Astrocyte of the cerebellum (primary cell): ENCODE data around the gene SGMS1.

Experiments used
- DNase-seq: peaks from one replicate; pipeline ENCODE4 v3.0.0-alpha.2; 2011; ENCODE audit warnings: low read depth
- H3K4me3 ChIP-seq: 2 replicates; pipeline ENCODE4 v1.5.1; 2011; ENCODE audit warnings: mild to moderate bottlenecking, low read depth, low read length, moderate library complexity
- in situ Hi-C: cut with HindIII; loops from 2 replicates; pipeline ENCODE4 v1.10.0; 2017; ENCODE audit warnings: low sequenced_read_pairs
- TF ChIP-seq, protein P1 (sequence below): IDR thresholded peaks from 2 replicates; pipeline ENCODE4 v1.5.1; 2012; ENCODE audit warnings: low read length, low read depth, moderate library complexity, mild to moderate bottlenecking; ENCODE audit errors: missing control alignments

Gene SGMS1

GRCh38 chr10:50416881-50417280 is 206.9 kb downstream of the SGMS1 start:
- DNase-seq: no peak
- TF ChIP-seq, protein P1, sequence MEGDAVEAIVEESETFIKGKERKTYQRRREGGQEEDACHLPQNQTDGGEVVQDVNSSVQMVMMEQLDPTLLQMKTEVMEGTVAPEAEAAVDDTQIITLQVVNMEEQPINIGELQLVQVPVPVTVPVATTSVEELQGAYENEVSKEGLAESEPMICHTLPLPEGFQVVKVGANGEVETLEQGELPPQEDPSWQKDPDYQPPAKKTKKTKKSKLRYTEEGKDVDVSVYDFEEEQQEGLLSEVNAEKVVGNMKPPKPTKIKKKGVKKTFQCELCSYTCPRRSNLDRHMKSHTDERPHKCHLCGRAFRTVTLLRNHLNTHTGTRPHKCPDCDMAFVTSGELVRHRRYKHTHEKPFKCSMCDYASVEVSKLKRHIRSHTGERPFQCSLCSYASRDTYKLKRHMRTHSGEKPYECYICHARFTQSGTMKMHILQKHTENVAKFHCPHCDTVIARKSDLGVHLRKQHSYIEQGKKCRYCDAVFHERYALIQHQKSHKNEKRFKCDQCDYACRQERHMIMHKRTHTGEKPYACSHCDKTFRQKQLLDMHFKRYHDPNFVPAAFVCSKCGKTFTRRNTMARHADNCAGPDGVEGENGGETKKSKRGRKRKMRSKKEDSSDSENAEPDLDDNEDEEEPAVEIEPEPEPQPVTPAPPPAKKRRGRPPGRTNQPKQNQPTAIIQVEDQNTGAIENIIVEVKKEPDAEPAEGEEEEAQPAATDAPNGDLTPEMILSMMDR: no peak
- H3K4me3 ChIP-seq: no peak overlapping the region
- in situ Hi-C loops: loop anchor here (5.0 to 10.0 kb wide), 2 partner anchors 35 to 92 kb away; no protein-coding TSS in a partner anchor

DNA sequence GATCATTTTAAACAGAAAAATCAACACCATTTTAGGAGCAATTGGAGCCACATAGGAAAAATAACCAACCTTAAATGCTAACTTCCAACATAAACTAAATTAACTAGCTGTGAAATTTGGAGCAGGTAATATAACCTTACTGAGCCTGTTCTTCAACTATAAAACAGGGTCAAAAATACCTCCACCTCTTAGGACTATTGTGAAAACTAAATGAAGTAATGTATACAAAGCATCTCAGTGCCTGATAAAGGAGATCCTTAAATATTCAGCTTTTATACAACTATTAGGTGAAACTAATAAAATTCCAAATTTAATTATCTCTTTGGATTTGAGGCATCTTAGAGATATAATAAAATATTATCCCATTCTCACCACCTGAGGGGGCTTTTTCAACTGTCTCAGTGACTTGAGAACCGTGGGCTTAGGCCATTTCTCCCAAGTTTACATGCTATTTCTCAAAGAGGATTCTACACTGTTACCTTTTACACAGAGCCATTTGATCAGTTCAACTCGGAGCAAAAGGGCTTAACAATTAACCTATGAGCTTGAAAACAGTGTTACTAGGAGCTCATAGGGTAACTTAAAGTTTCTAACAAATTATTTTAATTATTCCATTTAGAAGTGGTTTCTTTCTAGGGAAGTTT is 207.5 kb downstream of the SGMS1 start:
- H3K4me3 ChIP-seq: no peak overlapping the region
- in situ Hi-C loops: loop anchor here (5.0 to 10.0 kb wide), 2 partner anchors 36 to 92 kb away; no protein-coding TSS in a partner anchor
- no peak for DNase-seq
- TF ChIP-seq, protein P1: peak; percentile 33

- TF ChIP-seq, protein P1: no peak
- DNase-seq: no peak
- in situ Hi-C loops: loop anchor here (5.0 to 10.0 kb wide), 2 partner anchors 37 to 90 kb away; no protein-coding TSS in a partner anchor
- no peak overlapping the region for H3K4me3 ChIP-seq
Measured at GRCh38 chr10:50415292-50415691, 208.5 kb downstream of the SGMS1 start.

DNA sequence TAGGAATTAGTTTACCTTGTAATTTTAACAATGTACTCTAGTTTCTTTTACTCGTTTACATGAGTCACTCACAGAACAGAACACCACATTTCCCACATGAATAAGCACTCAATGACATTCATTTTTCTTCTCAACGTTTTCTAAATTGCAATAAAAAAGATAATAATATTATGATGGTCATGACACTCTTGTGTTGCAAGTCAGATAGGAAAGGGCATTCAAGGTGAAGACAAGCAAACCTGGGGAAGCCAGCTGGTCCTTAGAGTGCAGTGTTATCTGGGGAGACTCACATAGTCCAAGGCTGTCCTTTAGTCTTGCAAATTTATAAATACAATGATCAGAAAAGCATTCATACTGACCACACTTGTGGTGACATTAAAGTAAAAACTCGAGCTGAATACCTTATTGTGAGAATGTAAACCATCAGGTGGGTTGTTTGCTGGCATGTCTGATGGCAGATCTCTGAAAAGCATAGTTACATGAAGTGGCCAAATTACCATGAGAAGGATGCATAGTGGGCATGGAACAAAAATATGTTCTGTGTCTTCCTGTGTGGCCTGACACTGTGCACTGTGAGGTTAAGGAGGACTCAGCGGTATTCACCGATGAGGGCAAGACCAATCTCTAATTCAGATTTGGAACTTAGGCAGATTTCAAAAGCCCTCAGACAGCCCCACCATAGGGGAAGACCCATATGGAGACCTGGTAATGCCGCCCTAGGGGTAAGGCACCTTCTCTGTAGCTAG is 213.5 kb downstream of the SGMS1 start:
- in situ Hi-C loops: loop anchor here (10.0 kb wide), 1 partner anchor 85 kb away; no protein-coding TSS in a partner anchor
- TF ChIP-seq, protein P1: no peak
- DNase-seq: no peak
- H3K4me3 ChIP-seq: no peak overlapping the region

DNA sequence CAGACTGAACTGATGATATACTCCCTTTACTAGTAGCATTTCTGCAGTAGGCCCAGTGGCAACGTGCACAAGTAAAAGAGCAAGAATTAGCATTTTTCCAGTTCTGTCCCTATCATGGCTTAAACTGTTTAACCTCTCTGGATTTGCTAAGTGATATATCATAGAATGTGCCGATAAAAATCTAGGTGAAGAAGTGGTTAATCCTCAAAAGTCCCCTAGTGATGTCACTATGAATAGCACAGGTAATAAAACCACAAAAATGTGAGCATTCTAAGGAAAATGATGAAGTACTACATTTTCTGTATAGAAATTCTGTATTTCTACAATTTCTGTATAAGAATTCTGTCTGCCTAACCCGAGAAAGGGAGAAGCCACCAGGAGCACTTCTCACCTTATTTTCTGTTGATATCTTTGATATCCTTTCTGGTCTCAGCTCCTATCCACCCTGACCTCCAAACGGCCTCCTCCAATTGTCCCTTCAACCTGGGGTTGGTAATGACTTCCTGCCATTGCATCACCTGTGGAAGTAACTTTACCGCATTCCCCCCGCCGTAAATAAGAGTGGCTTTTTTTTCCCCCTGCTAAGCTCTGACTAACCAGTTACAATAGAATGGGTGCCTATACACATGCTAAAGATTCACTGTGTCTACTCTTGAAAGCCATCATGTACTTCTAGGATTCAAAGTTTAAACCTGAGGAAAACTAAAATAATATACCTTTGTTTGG is 216.5 kb downstream of the SGMS1 start:
- no peak overlapping the region for H3K4me3 ChIP-seq
- in situ Hi-C loops: no loop called here
- no peak for DNase-seq
- TF ChIP-seq, protein P1: no peak

- no peak for DNase-seq
- TF ChIP-seq, protein P1: no peak
- in situ Hi-C loops: no loop called here
- H3K4me3 ChIP-seq: no peak overlapping the region
Measured at GRCh38 chr10:50406457-50407070, 217.2 kb downstream of the SGMS1 start.
